Kasumi-1 (cell line): ENCODE measurements around the gene FOSL1.

Source experiments
- DNase-seq, 2 experiments: peaks; one replicate each; lab custom pipeline; 2025; lab: John Stamatoyannopoulos, UW

The FOSL1 gene

GRCh38 chr11:65919573-65920371 lies 19.6 kb upstream of the FOSL1 start:
- peak; percentile 27 to 29 for DNase-seq

GRCh38 chr11:65919141-65919572 lies 19.0 kb upstream of the FOSL1 start, which contains the start of gene DRAP1:
Gene DRAP1 (plus strand): TSS chr11:65919426. CDS start chr11:65919502, 76 bp downstream.
- DNase-seq = peak; percentile 97

GRCh38 chr11:65918211-65919140 lies 18.3 kb upstream of the FOSL1 start, which contains the start of gene C11orf68:
Gene C11orf68 (minus strand): TSS chr11:65919062. CDS start chr11:65919031, 31 bp downstream.
- no peak for DNase-seq

GRCh38 chr11:65917434-65918210 lies 17.4 kb upstream of the FOSL1 start:
- DNase-seq = no peak

GRCh38 chr11:65917077-65917433 lies 16.9 kb upstream of the FOSL1 start:
- no peak for DNase-seq

GRCh38 chr11:65916391-65916790 lies 16.2 kb upstream of the FOSL1 start:
- DNase-seq = no peak

- peak; percentile 57 to 62 for DNase-seq
Measured at GRCh38 chr11:65915821-65916251, 15.6 kb upstream of the FOSL1 start.

GRCh38 chr11:65915101-65915820 lies 15.1 kb upstream of the FOSL1 start:
- no peak for DNase-seq

GRCh38 chr11:65912845-65913244 lies 12.7 kb upstream of the FOSL1 start:
- no peak for DNase-seq

GRCh38 chr11:65911682-65912568 lies 11.7 kb upstream of the FOSL1 start:
- DNase-seq = peak; percentile 23 to 44

- no peak for DNase-seq
Measured at GRCh38 chr11:65907878-65908277, 7.7 kb upstream of the FOSL1 start.

GRCh38 chr11:65906602-65907001 lies 6.4 kb upstream of the FOSL1 start:
- DNase-seq = no peak

- no peak for DNase-seq
Measured at GRCh38 chr11:65903715-65904114, 3.5 kb upstream of the FOSL1 start.

- DNase-seq = peak; percentile 63 to 74
Measured at GRCh38 chr11:65903068-65903481, 2.9 kb upstream of the FOSL1 start.

GRCh38 chr11:65900899-65901180 lies 652 bp upstream of the FOSL1 start:
- no peak for DNase-seq

- peak; percentile 8 to 12 for DNase-seq
Measured at GRCh38 chr11:65899356-65900124, 648 bp downstream of the FOSL1 start.

GRCh38 chr11:65898656-65899355 lies 1.4 kb downstream of the FOSL1 start:
- no peak for DNase-seq

- no peak for DNase-seq
Measured at GRCh38 chr11:65897020-65897471, 3.1 kb downstream of the FOSL1 start.
